ENCODE measurements around the gene SH3BP4.

SH3BP4 gene

GRCh38 chr2:235063471-235063961, 111.7 kb downstream of the SH3BP4 start:
- no peak overlapping the region for H3K27ac ChIP-seq (ENCODE audit: low read length)
- H3K36me3 ChIP-seq (ENCODE audit: insufficient read depth, low read length) = no peaks in the 10 kb centered on the region
- peaks cover 7% of the 10 kb centered on the region for H3K27me3 ChIP-seq (ENCODE audit: insufficient read depth, low read length, poor library complexity)
- TF ChIP-seq, protein P1, sequence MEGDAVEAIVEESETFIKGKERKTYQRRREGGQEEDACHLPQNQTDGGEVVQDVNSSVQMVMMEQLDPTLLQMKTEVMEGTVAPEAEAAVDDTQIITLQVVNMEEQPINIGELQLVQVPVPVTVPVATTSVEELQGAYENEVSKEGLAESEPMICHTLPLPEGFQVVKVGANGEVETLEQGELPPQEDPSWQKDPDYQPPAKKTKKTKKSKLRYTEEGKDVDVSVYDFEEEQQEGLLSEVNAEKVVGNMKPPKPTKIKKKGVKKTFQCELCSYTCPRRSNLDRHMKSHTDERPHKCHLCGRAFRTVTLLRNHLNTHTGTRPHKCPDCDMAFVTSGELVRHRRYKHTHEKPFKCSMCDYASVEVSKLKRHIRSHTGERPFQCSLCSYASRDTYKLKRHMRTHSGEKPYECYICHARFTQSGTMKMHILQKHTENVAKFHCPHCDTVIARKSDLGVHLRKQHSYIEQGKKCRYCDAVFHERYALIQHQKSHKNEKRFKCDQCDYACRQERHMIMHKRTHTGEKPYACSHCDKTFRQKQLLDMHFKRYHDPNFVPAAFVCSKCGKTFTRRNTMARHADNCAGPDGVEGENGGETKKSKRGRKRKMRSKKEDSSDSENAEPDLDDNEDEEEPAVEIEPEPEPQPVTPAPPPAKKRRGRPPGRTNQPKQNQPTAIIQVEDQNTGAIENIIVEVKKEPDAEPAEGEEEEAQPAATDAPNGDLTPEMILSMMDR (IDR thresholded peaks at IDR 0.05; ENCODE audit: borderline replicate concordance, extremely low read depth, low read length, poor library complexity, severe bottlenecking) = no peak
- no peak for TF ChIP-seq EZH2 (IDR thresholded peaks at IDR 0.05; ENCODE audit: borderline replicate concordance, low read depth, low read length, severe bottlenecking)
- H3K79me2 ChIP-seq (ENCODE audit: insufficient read depth, low read length) = no peaks in the 10 kb centered on the region
- no peaks in the 10 kb centered on the region for H3K9me3 ChIP-seq (ENCODE audit: insufficient read depth, low read length, severe bottlenecking)
- H3K4me1 ChIP-seq (ENCODE audit: insufficient read depth, low read length) = no peaks in the 10 kb centered on the region
- H3K4me3 ChIP-seq (ENCODE audit: low read depth in 1 of 2, low read length in 2 of 2) = no peak overlapping the region
- no peak for DNase-seq
- H4K20me1 ChIP-seq (ENCODE audit: insufficient read depth, low read length) = peaks cover 5% of the 10 kb centered on the region; the same call in 1 of the 2 replicates
- H3K4me2 ChIP-seq (ENCODE audit: insufficient read depth, low read length) = no peak overlapping the region
- ATAC-seq (ENCODE audit: insufficient read depth, low read depth) = no peak
- H2AFZ ChIP-seq (ENCODE audit: low read depth, low read length) = no peak overlapping the region
- no peak overlapping the region for H3K9ac ChIP-seq (ENCODE audit: low read depth, low read length)

GRCh38 chr2:235064976-235065375, 113.2 kb downstream of the SH3BP4 start:
- Histone ChIP-seq H3K36me3 (ENCODE audit: insufficient read depth, low read length) (no peaks in the 10 kb centered on the region), H3K9me3 (ENCODE audit: insufficient read depth, low read length, severe bottlenecking) (no peaks in the 10 kb centered on the region), H3K4me2 (ENCODE audit: insufficient read depth, low read length) (no peak overlapping the region), H3K4me1 (ENCODE audit: insufficient read depth, low read length) (no peaks in the 10 kb centered on the region), H4K20me1 (ENCODE audit: insufficient read depth, low read length) (peaks cover 5% of the 10 kb centered on the region; the same call in 1 of the 2 replicates), H3K27ac (ENCODE audit: low read length) (no peak overlapping the region), H2AFZ (ENCODE audit: low read depth, low read length) (no peak overlapping the region), H3K4me3 (ENCODE audit: low read depth in 1 of 2, low read length in 2 of 2) (no peak overlapping the region), H3K27me3 (ENCODE audit: insufficient read depth, low read length, poor library complexity) (peaks cover 7% of the 10 kb centered on the region), H3K9ac (ENCODE audit: low read depth, low read length) (no peak overlapping the region), H3K79me2 (ENCODE audit: insufficient read depth, low read length) (no peaks in the 10 kb centered on the region)
- no peak for TF ChIP-seq EZH2 (IDR thresholded peaks at IDR 0.05; ENCODE audit: borderline replicate concordance, low read depth, low read length, severe bottlenecking)
- TF ChIP-seq, protein P1 (IDR thresholded peaks at IDR 0.05; ENCODE audit: borderline replicate concordance, extremely low read depth, low read length, poor library complexity, severe bottlenecking) = no peak
- ATAC-seq (ENCODE audit: insufficient read depth, low read depth) (no peak), DNase-seq (no peak)

DNA sequence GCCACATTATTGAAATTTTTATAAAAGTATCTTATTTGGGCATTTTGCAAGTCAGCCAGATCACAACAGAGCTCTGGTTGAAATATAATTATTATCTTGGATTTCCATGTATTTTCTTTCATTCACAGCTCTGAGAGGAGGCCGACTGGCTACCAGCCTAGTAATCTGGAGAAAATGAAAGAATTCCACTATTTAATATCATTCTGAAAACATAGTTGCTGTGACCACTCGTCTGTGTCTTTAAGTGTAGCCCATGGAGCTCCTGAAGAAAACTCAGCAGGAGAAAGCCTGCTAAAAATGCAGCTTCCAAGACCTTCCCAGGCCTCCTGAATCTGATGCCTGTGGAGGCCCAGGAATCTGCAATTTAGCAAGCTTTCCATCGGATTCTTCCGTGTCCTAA, 114.7 kb downstream of the SH3BP4 start:
- H3K36me3 ChIP-seq (ENCODE audit: insufficient read depth, low read length) = no peaks in the 10 kb centered on the region
- peaks cover 5% of the 10 kb centered on the region; the same call in 1 of the 2 replicates for H4K20me1 ChIP-seq (ENCODE audit: insufficient read depth, low read length)
- peaks cover 7% of the 10 kb centered on the region for H3K27me3 ChIP-seq (ENCODE audit: insufficient read depth, low read length, poor library complexity)
- TF ChIP-seq EZH2 (IDR thresholded peaks at IDR 0.05; ENCODE audit: borderline replicate concordance, low read depth, low read length, severe bottlenecking) = no peak
- TF ChIP-seq, protein P1 (IDR thresholded peaks at IDR 0.05; ENCODE audit: borderline replicate concordance, extremely low read depth, low read length, poor library complexity, severe bottlenecking) = no peak
- H3K9me3 ChIP-seq (ENCODE audit: insufficient read depth, low read length, severe bottlenecking) = no peaks in the 10 kb centered on the region
- H3K4me2 ChIP-seq (ENCODE audit: insufficient read depth, low read length) = no peak overlapping the region
- H3K4me3 ChIP-seq (ENCODE audit: low read depth in 1 of 2, low read length in 2 of 2) = no peak overlapping the region
- H3K79me2 ChIP-seq (ENCODE audit: insufficient read depth, low read length) = no peaks in the 10 kb centered on the region
- no peaks in the 10 kb centered on the region for H3K4me1 ChIP-seq (ENCODE audit: insufficient read depth, low read length)
- no peak overlapping the region for H3K27ac ChIP-seq (ENCODE audit: low read length)
- no peak for ATAC-seq (ENCODE audit: insufficient read depth, low read depth)
- no peak for DNase-seq
- H3K9ac ChIP-seq (ENCODE audit: low read depth, low read length) = no peak overlapping the region
- no peak overlapping the region for H2AFZ ChIP-seq (ENCODE audit: low read depth, low read length)

Data from DND-41 (cell line).